ENCODE data around the gene FSIP1.

DNA sequence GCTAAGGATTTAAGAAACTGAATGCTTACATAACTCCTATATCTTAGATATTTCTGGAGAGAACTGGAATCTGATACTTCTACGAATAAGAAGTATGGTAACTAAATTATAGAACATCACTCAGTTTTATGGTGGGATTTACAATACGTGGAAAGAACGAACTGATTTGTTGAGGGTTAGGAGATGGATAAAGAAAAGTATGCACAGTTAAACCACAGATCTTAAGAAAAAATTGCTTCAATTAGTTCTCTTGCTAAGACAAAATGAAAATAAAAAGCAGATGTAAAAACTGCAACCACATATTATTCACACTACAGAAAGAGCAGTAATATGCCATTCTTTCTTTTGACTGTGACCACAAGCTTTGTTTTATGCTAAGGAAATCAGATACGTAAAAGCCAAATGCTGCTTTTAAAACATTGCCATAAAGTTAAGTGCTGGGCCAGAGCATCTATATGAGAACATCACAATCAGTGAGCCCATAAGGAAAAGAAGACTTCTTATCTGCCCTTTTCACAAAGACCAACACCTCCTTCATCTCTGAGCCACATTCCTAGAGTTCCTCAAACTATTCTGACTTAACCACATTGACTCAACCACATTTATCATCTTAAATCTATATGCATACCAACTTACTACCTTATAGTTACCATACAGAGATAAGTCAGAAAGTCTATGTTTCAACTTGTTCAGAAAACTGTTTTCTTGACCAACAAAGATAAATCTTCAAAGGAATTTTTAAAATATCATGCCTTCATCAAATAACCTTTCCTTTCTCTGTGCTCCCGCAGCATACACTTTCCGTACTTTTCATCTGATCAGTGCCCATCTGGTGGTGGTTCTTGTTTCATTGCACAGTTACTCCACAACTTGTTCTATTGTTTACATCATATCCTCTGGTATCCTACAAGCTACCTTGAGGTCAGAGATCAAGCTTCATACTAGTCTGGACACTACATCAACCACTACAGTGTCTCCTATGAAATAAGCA lies 61.7 kb downstream of the FSIP1 start:
- TF ChIP-seq, protein P1, sequence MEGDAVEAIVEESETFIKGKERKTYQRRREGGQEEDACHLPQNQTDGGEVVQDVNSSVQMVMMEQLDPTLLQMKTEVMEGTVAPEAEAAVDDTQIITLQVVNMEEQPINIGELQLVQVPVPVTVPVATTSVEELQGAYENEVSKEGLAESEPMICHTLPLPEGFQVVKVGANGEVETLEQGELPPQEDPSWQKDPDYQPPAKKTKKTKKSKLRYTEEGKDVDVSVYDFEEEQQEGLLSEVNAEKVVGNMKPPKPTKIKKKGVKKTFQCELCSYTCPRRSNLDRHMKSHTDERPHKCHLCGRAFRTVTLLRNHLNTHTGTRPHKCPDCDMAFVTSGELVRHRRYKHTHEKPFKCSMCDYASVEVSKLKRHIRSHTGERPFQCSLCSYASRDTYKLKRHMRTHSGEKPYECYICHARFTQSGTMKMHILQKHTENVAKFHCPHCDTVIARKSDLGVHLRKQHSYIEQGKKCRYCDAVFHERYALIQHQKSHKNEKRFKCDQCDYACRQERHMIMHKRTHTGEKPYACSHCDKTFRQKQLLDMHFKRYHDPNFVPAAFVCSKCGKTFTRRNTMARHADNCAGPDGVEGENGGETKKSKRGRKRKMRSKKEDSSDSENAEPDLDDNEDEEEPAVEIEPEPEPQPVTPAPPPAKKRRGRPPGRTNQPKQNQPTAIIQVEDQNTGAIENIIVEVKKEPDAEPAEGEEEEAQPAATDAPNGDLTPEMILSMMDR (IDR thresholded peaks at IDR 0.05; ENCODE audit: low read length), result no peak
- no peak for TF ChIP-seq EZH2 (IDR thresholded peaks at IDR 0.05; ENCODE audit: borderline replicate concordance, low read length)
